Smooth muscle cell (in vitro differentiated cells): ENCODE results near the gene FAM219A. TPM values are rescaled to one million over a fixed set of nuclear protein-coding genes. Genes with fewer than 3 reads are reported as not detected.
A peak's percentile ranks its signal among the peaks of the same experiment; 100 is the strongest.

Experiments
- DNase-seq: peaks from one replicate; lab custom pipeline; 2025; ENCODE audit not compliant: unreplicated experiment; lab: John Stamatoyannopoulos, UW
- H2AFZ ChIP-seq: fragments of 200-600 bp; sonication (generic); 2 replicates; pipeline ENCODE4 v1.6.0; 2016; ENCODE audit warnings: antibody characterized with exemption, low read depth, mild to moderate bottlenecking
- H3F3A ChIP-seq: fragments of 200-600 bp; sonication (generic); 2 replicates; pipeline ENCODE4 v1.6.0; 2017; ENCODE audit warnings: antibody characterized with exemption, low read depth
- H3K27ac ChIP-seq: fragments of 200-600 bp; sonication (generic); 2 replicates; pipeline ENCODE4 v1.5.1; 2016; ENCODE audit warnings: low read depth, mild to moderate bottlenecking
- H3K27me3 ChIP-seq: fragments of 200-600 bp; sonication (generic); 2 replicates; pipeline ENCODE4 v1.6.1; 2016; ENCODE audit warnings: low read depth, mild to moderate bottlenecking
- H3K36me3 ChIP-seq: fragments of 200-600 bp; sonication (generic); 2 replicates; pipeline ENCODE4 v1.5.1; 2016; ENCODE audit warnings: low read depth
- H3K4me1 ChIP-seq: fragments of 200-600 bp; sonication (generic); 2 replicates; pipeline ENCODE4 v1.5.1; 2016; ENCODE audit warnings: low read depth
- H3K4me2 ChIP-seq: fragments of 200-600 bp; sonication (generic); 2 replicates; pipeline ENCODE4 v1.6.0; 2016; ENCODE audit warnings: mild to moderate bottlenecking
- H3K4me3 ChIP-seq: fragments of 200-600 bp; sonication (generic); 2 replicates; pipeline ENCODE4 v1.5.1; 2016; ENCODE audit warnings: mild to moderate bottlenecking
- H3K79me2 ChIP-seq: fragments of 200-600 bp; sonication (generic); 2 replicates; pipeline ENCODE4 v1.6.0; 2016; ENCODE audit warnings: low read depth, mild to moderate bottlenecking
- H3K9ac ChIP-seq: fragments of 200-600 bp; sonication (generic); 2 replicates; pipeline ENCODE4 v1.6.0; 2016; ENCODE audit warnings: low read depth
- H3K9me3 ChIP-seq: fragments of 200-600 bp; sonication (generic); replicated peaks from 2 replicates; pipeline ENCODE4 v1.5.1; 2016; ENCODE audit warnings: low read depth
- H4K20me1 ChIP-seq: fragments of 200-600 bp; sonication (generic); 2 replicates; pipeline ENCODE4 v1.6.0; 2016; ENCODE audit warnings: low read depth
- WGBS: methylation state at CpG from one replicate; pipeline ENCODE4 v1.1.7; 2016; ENCODE audit warnings: low lambda C conversion rate; 5-methylcytosine and 5-hydroxymethylcytosine counted together
- polyA plus RNA-seq: library from polyadenylated mRNA; unstranded; fragments of >200 nt; fragmentation: Nextera tagmentation; extraction: Ambion mirVana; gene quantifications from 2 replicates; pipeline ENCODE4 v1.2.1, GENCODE V29; 2016
- total RNA-seq: library from RNA; depleted of rRNA; stranded (reverse); fragments of >200 nt; gene quantifications from 2 replicates; pipeline ENCODE4 v1.2.3, GENCODE V29; 2014
- TF ChIP-seq, protein P1 (sequence below): fragments of 200-600 bp; sonication (generic); IDR thresholded peaks from 2 replicates; pipeline ENCODE4 v1.5.1; 2017; ENCODE audit warnings: borderline replicate concordance, mild to moderate bottlenecking, antibody characterized with exemption; ENCODE audit not compliant: insufficient read depth, poor library complexity, severe bottlenecking

FAM219A gene, protein sequence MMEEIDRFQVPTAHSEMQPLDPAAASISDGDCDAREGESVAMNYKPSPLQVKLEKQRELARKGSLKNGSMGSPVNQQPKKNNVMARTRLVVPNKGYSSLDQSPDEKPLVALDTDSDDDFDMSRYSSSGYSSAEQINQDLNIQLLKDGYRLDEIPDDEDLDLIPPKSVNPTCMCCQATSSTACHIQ
- total RNA-seq (13.3 and 21.0 TPM in 2 replicates), polyA plus RNA-seq (29.4 and 29.5 TPM in 2 replicates)

DNA sequence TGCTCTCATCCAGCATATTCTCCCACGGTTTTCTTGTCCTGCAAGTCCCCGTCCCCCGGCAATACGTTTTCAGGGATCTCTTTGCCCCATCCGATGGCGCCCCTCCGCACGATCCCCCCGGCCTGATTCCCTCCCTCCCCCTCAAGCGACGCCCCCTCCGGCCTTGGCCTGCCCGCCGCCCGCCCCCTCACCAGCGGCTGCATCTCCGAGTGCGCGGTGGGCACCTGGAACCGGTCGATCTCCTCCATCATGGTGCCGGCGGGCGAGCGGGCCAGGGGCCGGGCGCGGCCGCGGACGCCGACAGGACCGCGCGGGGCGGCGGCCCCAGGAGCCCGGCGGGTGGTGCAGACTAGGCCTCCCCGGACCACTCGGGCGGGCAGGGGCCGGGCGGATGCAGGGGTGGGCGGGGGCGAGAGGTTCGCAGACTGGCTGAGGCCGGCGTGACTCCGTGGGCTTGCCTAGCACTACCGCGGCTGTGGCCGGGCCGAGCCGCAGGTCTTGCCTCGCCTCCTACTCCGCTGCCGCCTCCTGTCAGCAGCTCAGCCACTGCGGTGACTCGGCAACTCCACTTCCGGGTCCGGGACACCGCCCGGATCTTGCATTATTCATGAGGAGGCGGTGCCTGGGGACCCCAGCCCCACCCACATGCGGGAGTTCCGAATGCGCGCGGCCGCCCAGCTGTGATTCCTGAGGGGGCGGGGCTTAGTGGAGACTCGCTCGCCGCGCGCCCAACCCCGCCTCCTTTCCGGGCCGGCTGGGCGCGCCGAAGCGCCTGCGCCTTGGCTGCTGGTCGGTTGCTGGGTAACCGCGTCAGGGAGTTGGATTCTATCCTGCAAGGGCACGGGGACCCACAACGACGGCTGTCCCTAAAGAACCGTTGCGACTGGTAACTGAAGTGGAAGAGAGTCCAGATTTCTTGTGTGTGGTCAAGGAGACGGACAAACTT, at the start of gene FAM219A, which contains the start of gene DNAI1:
FAM219A (minus strand) TSS at position 558 of the 946 bp plus-strand sequence; CDS start at position 251, 307 bp downstream.
DNAI1 (plus strand) TSS at position 793 of the 946 bp plus-strand sequence. CDS start 201 bp downstream, outside the sequence.
- H3K79me2 ChIP-seq, result peaks cover 46% of the 10 kb centered on the region
- H2AFZ ChIP-seq, result peak within 1 kb of the TSS; percentile 80
- peak within 1 kb of the TSS; percentile 86 for H3K4me2 ChIP-seq
- H3K4me1 ChIP-seq, result peaks cover 5% of the 10 kb centered on the region
- H3K4me3 ChIP-seq, result peak within 1 kb of the TSS; percentile 85
- H4K20me1 ChIP-seq, result peaks cover 36% of the 10 kb centered on the region
- H3F3A ChIP-seq, result no peaks in the 10 kb centered on the region
- no peaks in the 10 kb centered on the region for H3K36me3 ChIP-seq
- H3K9me3 ChIP-seq, result no peaks in the 10 kb centered on the region
- TF ChIP-seq, protein P1, sequence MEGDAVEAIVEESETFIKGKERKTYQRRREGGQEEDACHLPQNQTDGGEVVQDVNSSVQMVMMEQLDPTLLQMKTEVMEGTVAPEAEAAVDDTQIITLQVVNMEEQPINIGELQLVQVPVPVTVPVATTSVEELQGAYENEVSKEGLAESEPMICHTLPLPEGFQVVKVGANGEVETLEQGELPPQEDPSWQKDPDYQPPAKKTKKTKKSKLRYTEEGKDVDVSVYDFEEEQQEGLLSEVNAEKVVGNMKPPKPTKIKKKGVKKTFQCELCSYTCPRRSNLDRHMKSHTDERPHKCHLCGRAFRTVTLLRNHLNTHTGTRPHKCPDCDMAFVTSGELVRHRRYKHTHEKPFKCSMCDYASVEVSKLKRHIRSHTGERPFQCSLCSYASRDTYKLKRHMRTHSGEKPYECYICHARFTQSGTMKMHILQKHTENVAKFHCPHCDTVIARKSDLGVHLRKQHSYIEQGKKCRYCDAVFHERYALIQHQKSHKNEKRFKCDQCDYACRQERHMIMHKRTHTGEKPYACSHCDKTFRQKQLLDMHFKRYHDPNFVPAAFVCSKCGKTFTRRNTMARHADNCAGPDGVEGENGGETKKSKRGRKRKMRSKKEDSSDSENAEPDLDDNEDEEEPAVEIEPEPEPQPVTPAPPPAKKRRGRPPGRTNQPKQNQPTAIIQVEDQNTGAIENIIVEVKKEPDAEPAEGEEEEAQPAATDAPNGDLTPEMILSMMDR, result no peak
- H3K9ac ChIP-seq, result peak within 1 kb of the TSS; percentile 88
- H3K27me3 ChIP-seq, result no peaks in the 10 kb centered on the region
- peak; percentile 95 for DNase-seq
- peak within 1 kb of the TSS; percentile 51 for H3K27ac ChIP-seq
- WGBS, result 2% methylated on average over 50 of the region's 94 CpGs

DNA sequence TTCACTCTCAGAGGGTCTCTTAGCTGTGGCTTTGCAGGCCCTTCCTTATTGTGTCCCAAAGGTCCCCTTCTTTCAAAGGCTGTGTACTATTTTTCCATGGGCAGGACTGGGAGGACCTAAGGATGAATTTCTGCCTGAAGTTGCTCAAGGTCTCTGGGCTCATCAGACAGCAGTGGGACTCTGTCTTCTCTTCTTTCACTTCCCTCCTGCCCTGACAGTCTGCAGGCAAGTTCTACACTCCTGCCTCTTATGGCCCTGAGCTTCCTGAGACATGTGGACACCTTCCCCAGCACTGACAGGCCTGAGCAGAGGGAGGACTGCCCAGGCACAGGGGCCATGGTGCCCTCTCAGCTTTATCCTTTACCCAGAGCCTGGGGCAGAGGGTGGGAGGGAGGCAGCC, 49.6 kb upstream of the FAM219A start:
- Histone ChIP-seq H3K27me3 (no peaks in the 10 kb centered on the region), H3K36me3 (no peaks in the 10 kb centered on the region), H4K20me1 (no peaks in the 10 kb centered on the region), H3K9ac (no peak overlapping the region), H2AFZ (no peak overlapping the region), H3K27ac (no peak overlapping the region), H3K4me1 (peaks cover 3% of the 10 kb centered on the region), H3F3A (no peaks in the 10 kb centered on the region), H3K9me3 (no peaks in the 10 kb centered on the region), H3K79me2 (no peaks in the 10 kb centered on the region), H3K4me3 (no peak overlapping the region), H3K4me2 (no peak overlapping the region)
- TF ChIP-seq, protein P1, result no peak
- no peak for DNase-seq

DNA sequence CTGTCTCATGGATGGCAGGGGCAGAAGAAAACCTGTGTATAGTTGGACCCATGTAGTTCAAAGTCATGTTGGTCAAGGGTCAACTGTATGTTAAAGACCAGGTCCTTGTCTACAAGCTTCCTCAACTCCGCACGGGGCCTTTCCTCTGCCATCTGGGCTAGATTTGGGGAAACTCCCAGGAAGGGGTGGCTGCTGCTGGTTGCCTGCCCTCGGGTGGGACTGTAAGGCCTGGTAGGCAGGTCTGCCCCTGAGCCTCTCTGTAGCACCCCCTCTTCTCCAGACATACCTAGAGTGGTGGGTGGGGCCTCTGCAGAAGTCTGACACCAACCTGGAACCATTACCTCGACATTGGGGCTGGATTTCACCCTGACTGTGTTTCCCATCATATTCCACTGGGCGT, 49.2 kb upstream of the FAM219A start:
- Histone ChIP-seq H3K27ac (no peak overlapping the region), H3K9ac (no peak overlapping the region), H3K4me1 (no peaks in the 10 kb centered on the region), H3K79me2 (no peaks in the 10 kb centered on the region), H3K27me3 (no peaks in the 10 kb centered on the region), H3K9me3 (no peaks in the 10 kb centered on the region), H3K4me2 (no peak overlapping the region), H4K20me1 (no peaks in the 10 kb centered on the region), H2AFZ (no peak overlapping the region), H3K4me3 (no peak overlapping the region), H3F3A (no peaks in the 10 kb centered on the region), H3K36me3 (no peaks in the 10 kb centered on the region)
- TF ChIP-seq, protein P1, result no peak
- WGBS, result 90% methylated on average over 5 of the region's 5 CpGs
- no peak for DNase-seq
